Smooth muscle cell of the pulmonary artery (primary cell): ENCODE results near the gene RLN3. TPM values are rescaled to one million over a fixed set of nuclear protein-coding genes. Genes with fewer than 3 reads are reported as not detected.

ENCODE experiments used
- total RNA-seq: library from RNA; depleted of rRNA; stranded (reverse); fragments of >200 nt; gene quantifications from 2 replicates; pipeline ENCODE4 v1.2.3, GENCODE V29; 2014

Gene RLN3, protein sequence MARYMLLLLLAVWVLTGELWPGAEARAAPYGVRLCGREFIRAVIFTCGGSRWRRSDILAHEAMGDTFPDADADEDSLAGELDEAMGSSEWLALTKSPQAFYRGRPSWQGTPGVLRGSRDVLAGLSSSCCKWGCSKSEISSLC
- not detected in 2 replicates for total RNA-seq

DNA sequence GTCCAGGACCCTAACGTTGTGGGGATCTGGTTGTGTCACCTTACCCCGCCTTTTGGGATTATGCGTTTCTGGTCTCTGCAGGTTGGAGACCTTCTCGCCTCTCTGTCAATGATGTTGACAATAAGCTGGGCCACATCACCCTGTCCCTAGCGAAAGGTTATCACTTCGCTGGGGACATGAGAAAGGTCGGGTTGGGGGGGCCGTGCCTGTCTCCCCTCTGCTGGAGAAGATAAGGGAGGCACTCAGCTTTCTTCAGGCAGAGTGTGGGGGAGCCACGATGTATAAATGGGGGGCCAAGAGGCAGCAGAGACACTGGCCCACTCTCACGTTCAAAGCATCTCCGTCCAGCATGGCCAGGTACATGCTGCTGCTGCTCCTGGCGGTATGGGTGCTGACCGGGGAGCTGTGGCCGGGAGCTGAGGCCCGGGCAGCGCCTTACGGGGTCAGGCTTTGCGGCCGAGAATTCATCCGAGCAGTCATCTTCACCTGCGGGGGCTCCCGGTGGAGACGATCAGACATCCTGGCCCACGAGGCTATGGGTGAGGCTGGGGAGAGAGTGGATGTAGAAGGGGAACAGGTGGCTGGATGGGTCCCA is at the start of gene RLN3:
Gene RLN3, plus strand, starts transcription at position 293 of the 595 bp plus-strand sequence. Its CDS starts 57 bp downstream, at position 350.

DNA sequence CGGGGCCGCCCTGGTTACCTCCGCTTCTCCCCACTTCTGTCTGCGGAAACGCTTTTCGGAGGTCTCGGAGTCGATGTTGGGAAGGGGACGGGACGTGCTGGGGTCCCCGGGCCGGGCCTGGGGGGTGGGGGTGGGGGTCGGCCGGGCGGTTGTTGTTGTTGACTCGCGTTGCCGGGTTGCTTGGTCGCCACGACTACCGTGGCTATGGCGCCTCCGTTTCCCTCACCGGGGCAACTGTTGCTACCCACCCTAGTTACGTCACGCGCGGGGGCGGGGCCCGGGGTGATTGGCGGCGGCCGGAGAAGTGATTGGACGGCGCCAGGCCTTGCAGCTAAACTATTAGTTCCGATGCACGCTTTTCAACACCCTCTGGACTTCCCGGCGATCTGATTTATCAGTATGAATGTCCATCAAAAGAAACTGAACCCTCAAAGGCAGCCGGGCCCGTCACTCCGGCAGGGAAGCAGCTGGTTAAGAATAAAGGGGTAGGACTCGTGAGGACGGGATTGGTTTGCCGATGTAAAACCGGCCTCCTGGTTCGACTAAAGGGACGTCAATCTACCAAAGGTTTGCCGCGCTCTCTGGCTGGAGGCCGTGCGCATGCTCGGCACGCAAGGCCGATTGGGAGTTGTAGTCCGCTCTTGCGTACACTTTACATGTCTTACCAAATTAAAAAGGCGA is 21.7 kb upstream of the RLN3 start, which contains the start of gene RFX1:
Gene RFX1, minus strand, starts transcription at position 236 of the 681 bp plus-strand sequence. CDS start 12,477 bp downstream, outside the sequence.

DNA sequence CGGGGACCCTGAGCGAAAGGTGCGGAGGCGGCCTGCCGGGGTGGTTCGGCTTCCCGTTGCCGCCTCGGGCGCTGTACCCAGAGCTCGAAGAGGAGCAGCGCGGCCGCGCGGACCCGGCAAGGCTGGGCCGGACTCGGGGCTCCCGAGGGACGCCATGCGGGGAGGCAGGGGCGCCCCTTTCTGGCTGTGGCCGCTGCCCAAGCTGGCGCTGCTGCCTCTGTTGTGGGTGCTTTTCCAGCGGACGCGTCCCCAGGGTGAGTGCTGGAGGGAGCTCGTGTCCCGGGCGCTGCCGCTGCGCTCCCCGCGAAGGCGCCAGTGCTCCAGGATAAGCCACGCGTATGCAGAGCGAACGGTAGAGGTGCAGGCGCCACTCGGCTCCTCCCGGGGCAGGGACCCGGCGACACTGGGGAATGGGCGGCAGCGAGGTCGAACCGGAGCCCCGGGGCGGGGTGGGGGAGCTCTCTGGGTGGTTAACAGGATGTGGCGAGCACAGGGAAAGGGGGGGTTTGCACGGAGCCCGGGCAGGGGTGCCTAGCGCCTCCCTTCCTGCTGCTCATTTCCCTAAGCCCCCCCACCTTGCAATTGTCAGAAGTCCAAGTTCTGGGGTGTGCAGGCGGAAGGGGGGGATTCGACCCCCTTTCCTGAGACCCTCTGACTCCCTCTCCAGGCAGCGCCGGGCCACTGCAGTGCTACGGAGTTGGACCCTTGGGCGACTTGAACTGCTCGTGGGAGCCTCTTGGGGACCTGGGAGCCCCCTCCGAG is 4.0 kb downstream of the RLN3 start, which contains the start of gene IL27RA:
Gene IL27RA, plus strand, starts transcription at position 44 of the 762 bp plus-strand sequence. Its CDS starts 111 bp downstream, at position 155.

DNA sequence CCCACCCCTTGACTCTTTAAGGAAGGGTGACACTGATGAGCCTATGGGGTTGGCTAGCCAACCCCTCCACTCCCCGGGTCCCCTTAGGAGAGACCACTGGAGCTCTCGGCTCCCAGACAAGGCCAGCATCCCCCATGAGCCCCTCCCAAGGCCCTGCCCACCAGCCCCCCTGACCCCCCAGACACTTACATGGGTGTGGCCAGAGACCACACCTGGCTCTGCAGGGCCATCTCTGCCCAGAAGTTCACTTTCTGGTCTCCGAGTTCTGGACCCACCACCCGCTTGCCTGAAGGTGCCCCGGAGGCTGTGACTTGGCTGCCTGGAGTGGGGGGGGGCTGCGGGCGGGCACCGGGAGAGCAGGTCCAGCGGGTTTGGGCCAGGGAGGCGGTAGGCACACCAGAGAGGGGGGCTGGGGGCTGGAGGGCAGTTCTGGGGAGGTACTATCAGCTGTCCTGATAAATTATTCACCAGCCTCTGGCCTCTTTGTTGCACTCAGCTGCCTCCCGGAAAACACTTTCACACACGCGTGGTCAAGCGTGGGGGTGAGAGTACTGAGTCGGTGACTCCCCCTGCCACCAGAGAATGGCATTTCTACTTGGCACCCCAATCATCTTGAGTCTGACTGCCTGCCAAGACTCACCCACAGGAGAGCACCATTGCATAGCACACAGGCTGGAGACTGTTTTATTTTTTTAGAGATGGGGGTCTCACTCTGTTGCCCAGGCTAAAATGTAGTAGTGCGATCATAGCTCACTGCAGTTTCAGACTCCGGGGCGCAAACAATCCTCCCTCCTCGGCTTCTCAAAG is 34.0 kb downstream of the RLN3 start, which contains the start of gene PALM3:
Gene PALM3, minus strand, starts transcription at position 326 of the 807 bp plus-strand sequence. Its CDS starts 96 bp downstream, at position 230.

DNA sequence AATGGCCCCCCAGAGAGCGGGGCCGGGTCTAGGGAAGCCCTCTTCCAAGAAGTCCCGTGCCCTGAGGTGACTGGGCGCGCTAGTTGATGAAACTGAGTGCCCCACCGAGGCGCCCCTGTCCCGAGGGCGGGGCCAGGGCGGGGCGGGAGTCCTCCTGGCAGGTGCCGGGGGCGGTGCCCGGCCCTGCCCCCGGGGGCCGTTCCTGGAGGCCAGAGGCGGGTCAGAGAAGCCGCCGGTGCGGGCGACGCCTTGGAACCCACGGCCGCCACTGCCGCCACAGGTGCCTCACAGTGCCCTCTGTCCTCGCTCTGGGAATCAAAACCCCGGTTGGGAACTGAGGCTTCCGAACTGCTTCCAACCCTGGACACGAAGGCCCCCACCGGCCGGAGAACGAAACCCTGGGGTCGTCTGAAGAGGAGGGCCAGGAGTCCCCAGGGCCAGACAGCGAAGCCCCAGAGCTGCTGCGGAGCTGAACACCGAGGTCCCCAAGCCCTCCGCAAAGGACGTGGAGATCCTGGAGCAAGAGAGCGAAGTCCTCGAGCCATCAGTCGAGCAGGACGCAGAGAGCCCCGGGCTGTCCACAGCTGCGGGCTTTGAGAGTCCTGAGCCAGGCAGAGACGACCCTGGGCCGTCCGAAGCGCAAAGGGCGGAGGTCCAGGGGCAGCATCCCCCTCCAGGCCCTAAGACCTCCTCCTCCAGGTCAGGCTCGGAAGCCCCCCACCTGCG is 44.8 kb downstream of the RLN3 start, which contains the start of gene MISP3:
Gene MISP3, plus strand, starts transcription at position 252 of the 726 bp plus-strand sequence. CDS start 524 bp downstream, outside the sequence.

Other genes starting within 250 kb of the RLN3 start
- gene ZSWIM4, start 232.7 kb upstream of the RLN3 start, total RNA-seq = 8.0 and 19.4 TPM in 2 replicates
- gene NANOS3, start 151.0 kb upstream of the RLN3 start, total RNA-seq = 0.33 TPM in 1 of 2 replicates, not detected in the other
- gene BRME1, start 122.0 kb upstream of the RLN3 start, total RNA-seq = 0.65 and 0.99 TPM in 2 replicates
- 12.2 and 15.5 TPM in 2 replicates for gene CC2D1A, start 121.9 kb upstream of the RLN3 start, total RNA-seq
- 3.2 and 5.9 TPM in 2 replicates for gene PODNL1, start 89.7 kb upstream of the RLN3 start, total RNA-seq
- gene DCAF15, start 75.6 kb upstream of the RLN3 start, total RNA-seq = 7.0 and 10.0 TPM in 2 replicates
- gene RFX1, start 21.8 kb upstream of the RLN3 start, total RNA-seq = 6.6 and 8.0 TPM in 2 replicates
- gene IL27RA, start 3.6 kb downstream of the RLN3 start, total RNA-seq = 1.7 and 6.8 TPM in 2 replicates
- 0.07 and 0.46 TPM in 2 replicates for gene PALM3, start 33.9 kb downstream of the RLN3 start, total RNA-seq
- 0.89 and 1.6 TPM in 2 replicates for gene MISP3, start 44.6 kb downstream of the RLN3 start, total RNA-seq
- gene C19orf67, start 57.6 kb downstream of the RLN3 start, total RNA-seq = not detected in 2 replicates
- 22.2 and 38.2 TPM in 2 replicates for gene SAMD1, start 62.6 kb downstream of the RLN3 start, total RNA-seq
- gene PRKACA, start 89.6 kb downstream of the RLN3 start, total RNA-seq = 85.1 and 89.7 TPM in 2 replicates
- gene ASF1B, start 108.4 kb downstream of the RLN3 start, total RNA-seq = 2.0 and 2.8 TPM in 2 replicates
- 5.9 TPM in 2 replicates for gene ADGRL1, start 178.0 kb downstream of the RLN3 start, total RNA-seq